GM12878 (cell line): ENCODE data around the gene DSTYK. TPM values are rescaled to one million over a fixed set of nuclear protein-coding genes. Genes with fewer than 3 reads are reported as not detected.
A peak's percentile ranks its signal among the peaks of the same experiment; 100 is the strongest.

Experiments
- ATF2 ChIP-seq: IDR thresholded peaks from 2 replicates; pipeline ENCODE4 v1.6.1; 2012; ENCODE audit warnings: low read length, inconsistent platforms
- EGR1 ChIP-seq, 2 experiments: IDR thresholded peaks; 1 replicate in 1 of 2; 2 replicates in 1 of 2; pipeline ENCODE4 v1.6.1; 2011 to 2012; ENCODE audit warnings: low read depth in 2 of 2, low read length in 2 of 2, borderline replicate concordance in 1 of 2, mild to moderate bottlenecking in 1 of 2, moderate library complexity in 1 of 2
- EP300 ChIP-seq, 2 experiments: fragments of 150-350 bp in 1 of 2; IDR thresholded peaks; 2 replicates each; pipeline ENCODE4 v1.6.1; 2011 to 2012; ENCODE audit warnings: low read depth in 2 of 2, low read length in 2 of 2, borderline replicate concordance in 1 of 2, improper control_type of control experiment in 1 of 2, inconsistent platforms in 1 of 2; ENCODE audit not compliant: control insufficient read depth in 1 of 2
- FOXM1 ChIP-seq: IDR thresholded peaks from 2 replicates; pipeline ENCODE4 v1.6.1; 2012; ENCODE audit warnings: low read depth, mild to moderate bottlenecking, inconsistent platforms, low read length, moderate library complexity
- IKZF1 ChIP-seq: fragments of 450-650 bp; conservative IDR thresholded peaks from 2 replicates; pipeline ENCODE4 v1.6.1; 2017; ENCODE audit warnings: antibody characterized with exemption, mild to moderate bottlenecking
- MYB ChIP-seq: fragments of 150-350 bp; IDR thresholded peaks from 2 replicates; pipeline ENCODE4 v1.6.1; 2014; ENCODE audit warnings: mild to moderate bottlenecking, low read depth, low read length, borderline replicate concordance
- PKNOX1 ChIP-seq: fragments of 450-650 bp; IDR thresholded peaks from 2 replicates; pipeline ENCODE4 v1.6.1; 2016; ENCODE audit warnings: mild to moderate bottlenecking
- RCOR1 ChIP-seq: conservative IDR thresholded peaks from 2 replicates; pipeline ENCODE4 v1.6.1; 2012; ENCODE audit warnings: low read depth, low read length, improper control_type of control experiment
- RFX5 ChIP-seq: IDR thresholded peaks from 2 replicates; pipeline ENCODE4 v1.6.1; 2011; ENCODE audit warnings: low read depth, low read length, improper control_type of control experiment
- SP1 ChIP-seq: IDR thresholded peaks from one replicate; pipeline ENCODE4 v1.6.1; 2011; ENCODE audit warnings: low read depth, low read length
- TARDBP ChIP-seq: IDR thresholded peaks from 2 replicates; pipeline ENCODE4 v1.6.1; 2016; ENCODE audit warnings: borderline replicate concordance
- TBL1XR1 ChIP-seq: IDR thresholded peaks from 2 replicates; pipeline ENCODE4 v1.6.1; 2012; ENCODE audit warnings: low read depth, low read length, improper control_type of control experiment
- TCF12 ChIP-seq: IDR thresholded peaks from 2 replicates; pipeline ENCODE4 v1.6.1; 2011; ENCODE audit warnings: low read depth, mild to moderate bottlenecking, low read length
- TCF7 ChIP-seq: IDR thresholded peaks from 2 replicates; pipeline ENCODE4 v1.6.1; 2014; ENCODE audit warnings: antibody characterized with exemption, borderline replicate concordance
- ZBTB11 ChIP-seq: fragments of 450-650 bp; formaldehyde crosslinking; IDR thresholded peaks from 2 replicates; pipeline ENCODE4 v1.5.0; 2022; ENCODE audit warnings: mild to moderate bottlenecking, missing genetic modification characterization
- ZBTB33 ChIP-seq: fragments of 450-650 bp; IDR thresholded peaks from 2 replicates; pipeline ENCODE4 v1.6.1; 2017; ENCODE audit warnings: mild to moderate bottlenecking
- ZNF592 ChIP-seq: fragments of 450-650 bp; IDR thresholded peaks from 2 replicates; pipeline ENCODE4 v1.6.1; 2017; ENCODE audit warnings: mild to moderate bottlenecking, moderate library complexity
- polyA plus RNA-seq, 11 experiments: library from polyadenylated mRNA; depleted of rRNA in 4 of 11; unstranded in 6 of 11; stranded (reverse) in 5 of 11; fragments of >200 nt; fragmentation: Nextera tagmentation in 4 of 11; fragmentation: Illumina TruSeq in 1 of 11; extraction: Ambion mirVana in 4 of 11; extraction: Trizol in 1 of 11; gene quantifications; 1 replicate in 1 of 11; 2 replicates in 10 of 11; pipeline versions ENCODE4 v1.2.1 to v1.2.3, GENCODE V29; 2011 to 2016; ENCODE audit warnings: inconsistent platforms in 2 of 11, missing spikeins in 2 of 11, low read depth in 1 of 11
- total RNA-seq, 4 experiments: library from RNA; depleted of rRNA in 3 of 4; stranded (reverse); fragments of >200 nt in 3 of 4; fragmentation: Illumina TruSeq in 1 of 4; extraction: Trizol in 1 of 4; gene quantifications; 2 replicates each; pipeline versions ENCODE4 v1.2.1 to v1.2.3, GENCODE V29; 2013 to 2021

The DSTYK gene
- total and polyA plus RNA-seq, 10 of the 15 experiments (the other 5 are each of a cell fraction or from before 2014, with no cell fraction given): 2.7 to 5.5 (median 3.6) TPM

GRCh38 chr1:205255941-205256780 is 44.7 kb upstream of the DSTYK start (continued):
- TF ChIP-seq ZNF592 (no peak), ATF2 (no peak), EGR1 (IDR thresholded peaks at IDR 0.05; ENCODE audit: borderline replicate concordance in 1 of 2, low read depth in 2 of 2, low read length in 2 of 2) (no peak), ZBTB11 (CRISPR knock-in tag) (no peak), PKNOX1 (peak; percentile 22; the same call in 1 of the 2 replicates), TCF12 (no peak), FOXM1 (no peak), MYB (no peak), TARDBP (no peak), RFX5 (no peak), TBL1XR1 (no peak), IKZF1 (peak; percentile 24; the same call in 1 of the 2 replicates), ZBTB33 (no peak), EP300 (IDR thresholded peaks at IDR 0.05; ENCODE audit: borderline replicate concordance in 1 of 2, control insufficient read depth in 1 of 2, low read depth in 2 of 2, low read length in 2 of 2) (no peak), TCF7 (no peak), SP1 (no peak), RCOR1 (no peak)
